HG02938 (cell line): ENCODE data around the gene KCNJ13.
A peak's percentile ranks its signal among the peaks of the same experiment; 100 is the strongest.

Source experiments
- ATAC-seq: cut with Tn5 transposase; IDR thresholded peaks from one replicate; pipeline ENCODE4 v1.9.1; 2021; ENCODE audit warnings: mild to moderate bottlenecking, moderate library complexity; ENCODE audit not compliant: unreplicated experiment

Gene KCNJ13

DNA sequence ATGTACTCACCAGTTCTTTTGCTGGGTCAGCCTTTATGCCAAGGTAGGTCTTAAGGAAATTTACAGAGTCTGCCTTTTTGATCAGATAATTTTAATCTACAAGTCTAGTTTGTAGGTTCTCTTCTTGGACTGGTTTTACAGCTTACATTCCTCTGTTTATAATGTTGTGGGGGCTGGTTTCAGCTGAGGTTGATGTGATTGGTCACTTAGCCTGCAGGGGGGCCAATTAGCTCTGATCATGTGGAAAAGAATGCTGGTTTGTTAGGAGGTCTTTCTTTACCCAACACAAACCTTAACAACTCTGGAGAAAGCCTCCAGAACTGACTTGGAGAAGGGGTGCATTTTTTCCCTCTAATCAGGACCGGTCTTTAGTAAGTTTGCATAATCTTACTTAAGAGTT lies at the start of gene KCNJ13:
TSS of gene KCNJ13 (minus strand) at position 131 of the 400 bp plus-strand sequence. CDS start 5,203 bp downstream, outside the sequence.
- no peak for ATAC-seq

DNA sequence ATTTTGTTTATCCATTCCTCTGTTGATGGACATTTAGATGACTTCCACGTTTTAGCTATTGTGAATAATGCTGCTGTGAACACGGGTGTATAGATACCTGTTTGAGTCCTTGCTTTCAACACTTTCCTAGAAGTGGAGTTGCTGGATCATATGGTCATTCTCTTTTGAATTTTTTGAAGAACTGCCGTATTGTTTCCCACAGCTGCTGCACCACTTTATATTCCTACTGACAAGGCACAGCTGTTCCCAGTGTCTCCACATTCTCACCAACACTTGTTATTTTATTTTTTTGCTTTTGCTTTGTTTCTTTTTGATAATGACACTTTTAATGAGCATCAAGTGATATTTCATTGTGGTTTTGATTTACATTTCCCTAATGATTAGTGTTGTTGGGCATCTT lies 41.4 kb upstream of the KCNJ13 start:
- no peak for ATAC-seq

DNA sequence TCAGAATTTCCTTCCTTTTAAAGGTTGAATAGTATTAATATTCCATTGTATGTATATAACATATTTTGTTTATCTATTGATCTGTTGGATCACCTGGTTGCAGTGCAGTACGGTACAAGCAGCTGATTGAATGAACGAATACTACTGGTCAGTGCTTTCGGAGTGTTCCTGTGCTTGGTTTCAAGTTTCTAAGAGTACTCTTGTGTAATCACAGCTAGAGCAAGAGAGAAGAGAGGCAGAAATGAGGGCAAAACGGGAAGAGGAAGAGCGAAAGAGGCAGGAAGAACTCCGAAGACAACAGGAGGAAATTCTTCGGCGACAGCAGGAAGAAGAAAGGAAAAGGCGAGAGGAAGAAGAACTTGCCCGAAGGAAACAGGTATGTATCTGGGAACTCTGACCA lies 40.3 kb upstream of the KCNJ13 start:
- ATAC-seq: no peak

DNA sequence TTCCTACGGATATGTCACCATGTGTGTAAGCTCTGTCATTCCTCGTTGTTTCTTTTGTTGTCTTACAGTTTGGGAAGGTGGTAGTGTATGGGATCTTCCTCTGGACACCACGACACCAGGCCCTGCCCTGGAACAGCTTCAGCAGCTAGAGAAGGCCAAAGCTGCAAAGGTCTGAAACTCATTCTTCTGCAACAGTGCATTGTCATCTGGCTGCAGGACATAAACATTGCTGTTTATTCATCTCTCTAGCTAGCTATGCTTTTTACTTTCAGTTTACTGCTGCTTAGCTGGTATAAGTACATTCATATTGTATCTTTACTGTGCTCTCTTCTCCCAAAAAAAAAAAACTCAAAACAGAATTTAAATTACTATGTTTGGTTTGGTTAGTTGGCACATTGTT lies 39.2 kb upstream of the KCNJ13 start:
- ATAC-seq: no peak

DNA sequence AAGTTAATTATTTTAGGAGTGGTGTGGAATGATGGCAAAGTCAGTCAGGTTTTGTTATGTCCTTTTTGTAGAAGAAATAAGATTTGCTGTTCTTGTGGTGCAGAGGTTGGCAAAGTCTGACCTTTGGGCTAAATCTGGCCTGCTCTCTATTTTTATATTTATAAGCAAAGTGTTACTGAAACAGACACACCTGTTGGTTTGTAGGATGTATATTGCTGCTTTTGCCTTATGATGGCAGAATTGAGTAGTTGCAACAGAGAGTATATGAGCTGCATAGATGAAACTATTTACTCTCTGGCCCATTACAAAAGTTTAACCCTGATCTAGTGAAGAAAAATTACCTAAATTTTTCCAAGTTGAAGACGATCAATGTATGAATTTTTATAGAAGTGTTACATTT lies 34.1 kb upstream of the KCNJ13 start:
- ATAC-seq: no peak

- no peak for ATAC-seq
Observed at GRCh38 chr2:232809349-232810124, 33.2 kb upstream of the KCNJ13 start.

- ATAC-seq: no peak
Observed at GRCh38 chr2:232802091-232802490, 25.7 kb upstream of the KCNJ13 start.

GRCh38 chr2:232800166-232800565 lies 23.8 kb upstream of the KCNJ13 start:
- ATAC-seq: no peak

DNA sequence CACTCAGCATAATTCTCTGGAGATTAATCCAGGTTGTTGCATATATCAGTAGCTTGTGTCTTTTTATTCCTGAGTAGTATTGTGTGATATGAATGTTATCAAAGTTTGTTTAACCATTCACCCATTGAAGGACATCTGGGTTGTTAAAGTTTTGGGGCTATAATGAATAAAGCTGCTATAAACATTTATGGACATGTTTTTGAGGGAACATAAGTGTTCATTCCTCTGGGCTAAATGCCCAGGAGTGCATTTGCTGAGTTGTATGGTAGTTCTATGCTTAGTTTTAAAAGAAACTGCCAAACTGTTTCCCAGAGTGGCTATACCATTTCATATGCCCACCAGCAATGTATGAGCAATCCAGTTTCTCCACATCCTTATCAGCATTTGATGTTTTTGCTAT lies 21.8 kb upstream of the KCNJ13 start:
- ATAC-seq: no peak

DNA sequence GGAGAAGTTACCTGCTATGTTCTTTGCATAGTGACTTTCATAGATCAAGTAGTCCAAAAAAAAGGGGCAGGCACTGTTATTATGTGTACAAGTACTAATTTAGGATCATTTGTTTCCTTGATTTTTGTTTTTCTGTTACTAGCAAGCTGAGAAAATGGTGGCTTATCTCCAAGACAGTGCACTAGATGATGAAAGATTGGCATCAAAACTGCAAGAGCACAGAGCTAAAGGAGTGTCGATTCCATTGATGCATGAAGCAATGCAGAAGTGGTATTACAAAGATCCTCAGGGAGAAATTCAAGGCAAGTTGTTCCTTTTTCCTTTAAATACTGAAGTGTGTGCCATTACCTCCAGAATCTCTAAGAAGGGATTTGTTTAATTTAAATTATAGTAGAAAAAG lies 19.6 kb upstream of the KCNJ13 start:
- ATAC-seq: no peak

DNA sequence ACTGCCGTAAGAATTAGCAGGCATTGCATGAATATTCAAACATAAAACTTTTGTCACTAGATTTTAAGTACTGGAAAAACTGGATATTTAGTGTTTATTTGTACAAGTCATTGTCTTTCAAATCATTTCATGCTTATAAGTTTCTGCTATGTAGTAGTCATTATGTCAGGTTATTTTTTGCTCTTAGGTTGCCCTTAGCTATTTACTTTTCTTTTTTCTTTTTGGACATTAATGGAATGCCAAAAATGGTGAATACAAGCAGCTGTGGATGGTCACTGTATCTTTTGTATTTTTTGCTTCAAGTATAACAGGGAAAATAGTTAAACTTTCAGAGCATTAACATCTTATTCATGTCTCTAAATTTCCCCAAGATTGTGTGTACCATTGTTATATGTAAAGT lies 18.6 kb upstream of the KCNJ13 start:
- ATAC-seq: no peak

DNA sequence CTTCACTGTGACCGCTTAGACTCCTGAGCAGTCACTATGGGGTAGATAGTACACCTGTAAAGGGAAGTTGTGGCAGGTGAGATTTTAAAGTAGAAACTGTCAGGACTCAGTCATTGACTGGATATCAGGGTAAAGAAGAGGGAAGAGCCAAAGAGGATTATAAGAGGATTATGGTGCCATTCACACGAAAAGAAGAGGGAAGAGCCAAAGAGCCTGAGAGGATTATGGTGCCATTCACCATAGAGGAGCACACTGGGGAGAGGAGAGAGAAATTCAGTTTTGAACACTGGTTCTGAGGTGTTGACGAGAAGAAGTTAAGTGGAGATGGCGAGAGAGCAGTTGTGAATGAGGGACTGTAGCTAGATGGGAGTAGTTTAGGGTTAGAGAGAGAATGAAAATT lies 16.9 kb upstream of the KCNJ13 start:
- no peak for ATAC-seq

DNA sequence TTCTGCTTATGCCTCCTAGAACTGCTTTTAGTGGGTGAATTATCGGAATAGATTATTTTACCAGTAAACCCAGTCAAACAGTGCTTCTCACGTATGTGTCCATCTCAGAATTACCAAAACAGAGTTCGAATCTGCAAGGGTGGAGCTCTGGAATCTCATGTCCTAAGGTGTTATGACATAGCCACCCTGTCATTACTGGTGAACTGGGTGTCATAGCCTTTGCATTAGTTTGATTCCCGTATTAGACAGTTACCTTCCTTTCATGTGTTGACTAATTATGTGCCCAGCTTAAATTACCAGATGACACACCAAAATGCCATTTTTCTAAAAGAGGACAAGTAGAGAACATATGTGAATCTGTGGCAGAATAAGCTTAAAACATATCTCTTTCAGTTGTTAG lies 15.2 kb upstream of the KCNJ13 start:
- no peak for ATAC-seq

DNA sequence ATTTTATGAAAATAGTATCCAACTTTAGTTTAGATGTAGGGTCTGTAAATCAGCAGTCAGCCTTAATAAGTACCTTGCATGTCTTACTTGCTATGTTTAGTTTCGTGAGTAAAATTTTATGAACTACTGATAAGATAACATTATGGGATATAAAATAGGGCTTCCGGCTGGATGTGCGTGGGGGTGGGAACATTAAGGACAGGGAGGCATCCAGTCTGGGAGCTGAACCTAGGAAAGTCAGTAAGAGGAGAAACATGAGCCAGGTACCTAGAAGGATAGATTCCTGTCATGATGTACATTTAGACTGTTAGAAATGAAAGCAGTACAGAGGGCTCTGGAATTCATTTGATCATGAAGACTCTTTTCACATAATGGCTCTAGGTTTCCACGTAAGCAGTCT lies 12.7 kb upstream of the KCNJ13 start:
- no peak for ATAC-seq

DNA sequence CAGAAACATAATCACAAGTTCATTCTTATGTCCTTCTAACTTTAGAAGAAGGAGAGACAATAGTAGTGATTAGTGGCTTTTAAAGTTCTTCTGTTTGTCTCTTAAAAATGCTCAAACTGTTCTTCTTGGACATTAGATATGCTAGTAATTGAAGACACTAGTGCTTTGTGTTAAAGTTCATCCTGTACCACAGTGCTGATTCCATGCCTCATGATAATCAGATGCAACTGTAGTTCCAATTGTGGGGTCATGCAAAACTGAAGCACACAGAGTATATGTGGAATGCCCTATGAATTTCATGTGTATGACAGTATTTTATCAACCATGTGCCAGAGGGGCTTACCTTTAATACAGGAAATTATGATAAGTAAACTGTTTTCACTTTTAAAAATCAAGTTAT lies 11.4 kb upstream of the KCNJ13 start:
- no peak for ATAC-seq

- no peak for ATAC-seq
Observed at GRCh38 chr2:232783278-232783677, 6.9 kb upstream of the KCNJ13 start.

DNA sequence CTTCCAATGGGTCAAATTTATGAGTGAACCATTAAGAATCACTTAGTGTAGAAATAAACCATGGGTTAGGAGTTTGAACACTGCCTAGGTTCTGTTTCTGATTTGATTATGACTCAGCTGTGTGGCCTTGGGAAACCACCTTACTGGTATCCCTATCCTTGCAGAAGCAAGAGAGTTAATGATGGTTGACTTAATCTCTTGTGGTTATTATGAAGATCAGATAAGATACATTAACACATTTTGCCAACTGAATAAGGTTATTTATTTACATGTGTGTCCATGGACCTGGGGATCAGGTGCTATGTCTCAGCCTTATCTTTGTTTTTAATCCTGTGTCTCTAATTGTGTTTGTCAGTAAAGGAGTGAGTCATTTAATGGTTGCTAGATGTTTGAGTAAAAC lies 5.4 kb upstream of the KCNJ13 start:
- ATAC-seq: peak; percentile 92

- ATAC-seq: no peak
Observed at GRCh38 chr2:232779934-232780333, 3.6 kb upstream of the KCNJ13 start.

DNA sequence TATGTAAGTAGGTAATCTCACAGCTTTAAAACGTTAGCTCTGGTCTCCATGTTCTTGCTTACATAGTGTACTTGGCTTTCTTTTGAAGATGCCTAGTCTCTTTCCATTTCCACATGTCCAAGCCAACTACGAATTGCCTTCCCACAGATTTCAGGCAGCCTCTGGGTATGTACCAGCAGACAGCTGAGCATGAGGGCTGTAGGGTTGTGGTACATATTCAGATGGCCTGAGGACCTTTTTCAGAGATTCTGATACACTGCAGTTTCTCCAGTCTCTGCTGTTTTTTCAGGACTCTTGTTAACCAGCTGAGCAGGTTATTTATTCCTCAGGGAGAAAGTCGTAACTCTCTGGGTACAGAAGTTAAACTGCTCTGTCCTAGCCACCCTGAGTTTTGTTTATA lies 3.1 kb upstream of the KCNJ13 start:
- no peak for ATAC-seq

- no peak for ATAC-seq
Observed at GRCh38 chr2:232777276-232777675, 911 bp upstream of the KCNJ13 start.

- ATAC-seq: no peak
Observed at GRCh38 chr2:232773815-232774214, 2.5 kb downstream of the KCNJ13 start.

- peak; percentile 65 for ATAC-seq
Observed at GRCh38 chr2:232772531-232772930, 3.8 kb downstream of the KCNJ13 start.

DNA sequence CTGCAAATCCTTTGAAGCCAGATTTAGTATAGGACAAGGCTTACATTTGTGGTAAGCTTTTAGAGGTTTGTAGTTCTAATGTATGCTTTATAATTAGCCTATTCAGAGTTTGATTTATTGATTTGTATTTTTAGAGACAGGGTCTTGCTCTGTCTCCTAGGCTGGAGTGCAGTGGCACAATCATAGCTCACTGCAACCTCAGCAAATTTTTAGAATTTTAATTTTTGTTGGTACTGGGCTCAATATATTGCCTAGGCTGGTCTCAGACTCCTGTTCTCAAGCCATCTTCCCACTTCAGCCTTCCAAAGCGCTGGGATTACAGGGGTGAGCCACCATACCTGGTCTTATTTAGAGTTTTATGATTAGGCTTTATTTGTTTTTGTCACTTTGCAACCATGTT lies 4.5 kb downstream of the KCNJ13 start:
- no peak for ATAC-seq
